GM19455 (cell line): ENCODE data around the gene KRT37.

Experiments
- ATAC-seq: cut with Tn5 transposase; IDR thresholded peaks from one replicate; pipeline ENCODE4 v1.9.1; 2021; ENCODE audit not compliant: unreplicated experiment

Gene KRT37

DNA sequence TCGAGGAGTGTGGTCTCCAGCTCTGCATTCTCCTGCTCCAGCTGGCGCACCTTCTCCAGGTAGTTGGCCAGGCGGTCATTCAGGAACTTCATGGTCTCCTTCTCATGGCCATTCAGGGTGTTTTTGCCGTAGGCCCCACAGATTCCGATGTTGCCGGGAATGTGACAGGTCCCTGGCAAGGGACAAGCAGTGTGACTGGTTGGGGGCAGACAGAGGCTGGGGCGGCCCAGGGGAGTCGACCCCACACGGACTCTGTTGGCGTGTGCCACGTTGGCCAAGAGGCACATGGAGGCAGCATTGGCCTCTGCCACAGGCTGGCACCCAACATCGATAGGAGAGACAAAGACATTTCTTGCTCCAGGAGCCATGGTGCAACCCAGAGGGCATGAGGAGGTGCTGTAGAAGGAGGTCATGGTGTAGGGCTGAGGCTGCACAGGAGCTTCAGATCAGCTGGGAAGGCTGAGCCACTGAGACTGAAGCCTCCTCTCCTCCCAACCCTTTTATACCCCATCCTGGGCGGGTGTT lies at the start of gene KRT37:
TSS of gene KRT37 (minus strand) at position 475 of the 525 bp plus-strand sequence. CDS start at position 413, 62 bp downstream.
- no peak for ATAC-seq

DNA sequence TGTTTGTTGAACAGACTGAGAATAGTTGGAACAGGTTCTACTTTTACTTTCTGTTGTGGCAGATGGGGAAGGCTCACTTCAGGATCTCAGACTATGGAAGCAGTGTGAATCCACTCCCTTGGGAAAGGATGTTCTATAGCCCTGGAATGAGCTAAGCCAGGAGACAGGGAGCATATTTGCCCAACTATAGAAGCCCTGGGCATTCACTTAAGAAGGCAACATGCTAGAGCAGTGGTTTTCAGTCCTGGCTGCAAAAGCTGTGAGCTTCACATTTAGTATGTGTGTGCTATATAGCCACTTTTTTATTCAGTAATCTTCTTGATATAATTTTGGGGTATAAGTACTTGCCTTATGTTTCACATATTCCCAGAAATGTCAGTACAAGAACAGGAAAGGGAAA lies 44.0 kb upstream of the KRT37 start:
- ATAC-seq: no peak

DNA sequence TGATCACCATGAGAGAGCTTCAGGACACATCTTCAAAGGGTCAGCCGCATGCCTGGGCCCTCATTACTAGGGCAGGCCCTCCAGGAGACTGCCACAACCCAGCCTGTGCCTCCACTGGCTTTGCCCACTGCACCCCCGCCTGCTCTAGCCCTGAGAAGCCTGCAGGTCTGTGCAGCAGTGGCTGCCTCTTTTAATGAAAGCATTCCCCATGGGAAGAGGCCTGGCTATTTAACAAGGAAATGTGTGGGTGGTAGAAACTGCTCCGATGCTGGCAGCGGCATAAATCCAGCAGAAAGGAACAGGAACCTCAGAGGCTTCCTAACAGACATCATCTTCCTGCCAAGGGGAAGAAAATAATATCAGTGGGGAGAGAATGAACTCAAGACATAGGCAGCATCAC lies 43.2 kb upstream of the KRT37 start:
- ATAC-seq: no peak

DNA sequence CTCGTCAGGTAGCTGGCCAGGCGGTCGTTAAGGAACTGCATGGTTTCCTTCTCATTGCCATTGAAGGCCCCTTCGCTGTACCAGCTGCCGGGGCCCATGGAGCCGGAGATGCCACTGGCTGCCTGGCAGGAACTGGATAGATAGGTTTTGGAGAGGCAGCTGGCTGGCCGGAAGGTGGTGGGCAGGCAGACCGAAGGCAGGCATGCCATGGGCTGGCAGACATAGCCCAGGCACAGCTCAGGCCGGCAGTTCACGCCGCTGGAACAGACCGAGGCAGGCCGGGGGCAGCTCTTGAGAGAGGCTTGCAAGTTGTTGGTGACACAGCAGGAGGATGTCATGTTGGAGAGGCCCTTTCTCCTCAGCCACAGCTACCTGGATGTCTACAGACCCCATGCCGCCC lies 42.6 kb upstream of the KRT37 start, which contains the start of gene KRT32:
TSS of gene KRT32 (minus strand) at position 399 of the 400 bp plus-strand sequence. CDS start at position 338, 61 bp downstream.
- ATAC-seq: no peak

DNA sequence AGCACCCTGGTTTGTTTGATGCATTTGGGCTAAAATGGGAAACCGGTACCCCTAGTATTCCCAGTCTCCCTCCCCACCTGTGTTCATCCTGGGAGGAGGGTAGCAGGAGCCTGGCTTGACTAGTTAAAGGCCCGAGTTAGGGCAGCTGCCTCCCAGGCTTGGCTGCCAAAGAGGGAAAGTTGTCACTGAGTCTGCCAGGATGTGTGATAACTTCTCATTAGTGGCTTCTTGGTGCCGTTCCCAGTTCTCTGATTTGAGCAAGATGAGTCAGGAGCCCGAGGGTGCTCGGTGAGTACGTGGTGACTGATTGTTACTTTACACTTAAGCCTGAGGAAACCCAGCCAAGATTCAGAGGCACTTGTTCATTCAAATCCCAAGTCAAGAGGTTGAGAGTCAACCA lies 40.3 kb upstream of the KRT37 start:
- no peak for ATAC-seq

DNA sequence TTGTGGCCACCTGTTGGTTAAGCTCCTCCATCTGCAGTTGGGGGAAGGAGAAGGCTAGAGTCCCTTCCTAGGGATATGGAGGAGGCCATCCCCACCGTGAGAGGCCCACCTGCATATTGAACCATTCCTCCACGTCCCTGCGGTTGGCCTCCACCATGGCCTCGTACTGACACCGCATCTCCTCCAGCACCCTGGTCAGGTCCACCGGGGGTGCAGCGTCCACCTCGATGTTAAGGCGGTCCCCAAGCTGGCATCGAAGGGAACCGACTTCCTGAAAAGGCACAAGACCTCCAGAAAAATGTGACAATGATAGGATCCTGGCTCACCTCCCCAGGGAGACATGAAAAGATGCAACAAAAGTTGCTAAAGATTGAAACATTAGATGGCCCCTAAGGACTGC lies 39.8 kb upstream of the KRT37 start:
- no peak for ATAC-seq

DNA sequence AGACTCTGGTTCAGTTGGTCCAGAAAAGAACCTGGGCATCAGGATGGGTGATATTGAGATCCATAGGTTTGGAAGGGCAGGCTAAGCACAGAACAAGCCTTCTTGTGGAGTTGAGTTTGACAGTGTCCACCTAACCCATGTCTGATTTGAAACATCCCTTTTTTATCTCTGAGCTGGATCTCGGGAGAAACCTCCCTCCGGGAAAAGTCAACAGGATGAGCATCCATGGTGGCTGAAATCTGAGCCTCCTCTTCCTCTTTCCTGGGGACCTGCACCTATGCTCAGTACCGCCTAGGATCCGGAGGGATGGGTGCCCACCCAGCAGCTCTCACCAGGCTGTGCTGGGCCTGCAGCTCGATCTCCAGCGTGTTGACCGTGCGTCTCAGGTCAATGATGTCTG lies 39.4 kb upstream of the KRT37 start:
- no peak for ATAC-seq

DNA sequence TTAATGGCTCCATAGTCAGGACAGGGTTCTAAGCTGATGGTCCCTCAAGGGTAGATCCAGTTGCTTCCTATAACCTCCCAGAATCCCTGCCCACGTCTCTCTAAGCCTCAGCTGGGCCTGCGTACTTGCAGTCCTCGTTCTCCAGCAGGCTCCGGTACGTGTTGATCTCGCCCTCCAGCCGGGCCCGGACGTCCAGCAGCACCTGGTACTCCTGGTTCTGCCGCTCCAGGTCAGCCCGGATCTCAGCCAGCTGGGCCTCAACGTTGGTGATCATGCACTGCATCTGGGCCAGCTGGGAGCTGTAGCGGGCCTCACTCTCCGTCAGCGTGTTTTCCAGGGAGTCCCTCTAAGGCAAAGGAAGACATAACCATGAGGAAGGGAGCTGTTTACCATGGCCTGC lies 38.3 kb upstream of the KRT37 start:
- ATAC-seq: no peak

DNA sequence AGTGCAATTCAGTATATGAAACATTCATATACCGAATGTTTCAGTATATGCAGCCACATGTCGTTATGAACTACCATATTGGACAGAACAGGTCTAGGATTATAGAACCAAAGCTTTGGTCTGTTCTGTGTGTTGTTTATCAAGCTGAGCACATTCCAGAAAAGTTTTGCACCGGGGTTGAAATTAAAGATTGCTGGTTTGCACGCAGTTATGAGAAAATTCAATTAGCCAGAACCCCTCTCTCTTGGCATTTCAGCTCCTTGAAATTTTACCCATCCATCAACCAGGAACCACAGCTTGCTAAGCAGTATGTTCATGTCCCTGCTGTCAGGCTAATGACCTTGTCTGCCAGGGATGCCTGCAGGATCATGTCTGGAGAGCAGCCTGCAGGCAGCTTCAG lies 33.3 kb upstream of the KRT37 start:
- ATAC-seq: no peak

DNA sequence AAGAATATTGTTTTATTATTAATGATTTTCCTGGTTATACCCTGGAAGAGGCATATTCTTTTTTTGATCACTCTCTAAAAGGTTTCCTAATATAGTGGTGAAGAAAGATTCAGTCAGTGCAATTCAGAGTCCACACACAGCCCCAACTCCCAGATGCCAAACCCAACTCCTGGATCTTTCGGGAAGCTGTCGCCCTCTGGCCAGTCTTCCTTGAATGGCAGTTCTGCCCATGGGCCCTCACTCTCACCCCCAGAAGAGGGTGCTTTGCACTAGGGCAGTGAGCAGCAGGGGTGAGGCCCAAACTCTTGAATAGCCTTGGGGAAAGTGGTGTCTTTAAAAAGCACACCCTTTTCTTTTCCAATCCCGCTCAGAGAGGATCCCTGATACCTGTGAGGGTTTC lies 31.8 kb upstream of the KRT37 start:
- no peak for ATAC-seq

DNA sequence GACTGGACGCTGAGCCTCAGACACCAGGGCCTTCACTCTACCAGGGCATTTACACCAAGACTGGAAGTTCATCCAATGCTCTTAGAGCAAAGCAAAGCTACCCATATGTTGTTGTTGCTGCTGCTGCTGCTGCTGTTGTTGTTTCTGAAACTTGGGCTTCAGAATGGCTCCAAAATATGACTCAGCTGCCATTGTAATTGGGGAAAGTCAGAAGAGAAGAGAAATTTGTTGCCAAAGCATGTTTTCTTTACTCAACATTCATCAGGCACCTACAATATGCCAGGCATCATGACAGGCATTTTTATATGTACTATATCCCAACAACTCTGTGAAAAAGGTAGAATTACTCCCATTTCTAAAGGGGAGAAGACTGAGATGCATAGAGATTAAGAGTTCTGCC lies 30.9 kb upstream of the KRT37 start:
- no peak for ATAC-seq

DNA sequence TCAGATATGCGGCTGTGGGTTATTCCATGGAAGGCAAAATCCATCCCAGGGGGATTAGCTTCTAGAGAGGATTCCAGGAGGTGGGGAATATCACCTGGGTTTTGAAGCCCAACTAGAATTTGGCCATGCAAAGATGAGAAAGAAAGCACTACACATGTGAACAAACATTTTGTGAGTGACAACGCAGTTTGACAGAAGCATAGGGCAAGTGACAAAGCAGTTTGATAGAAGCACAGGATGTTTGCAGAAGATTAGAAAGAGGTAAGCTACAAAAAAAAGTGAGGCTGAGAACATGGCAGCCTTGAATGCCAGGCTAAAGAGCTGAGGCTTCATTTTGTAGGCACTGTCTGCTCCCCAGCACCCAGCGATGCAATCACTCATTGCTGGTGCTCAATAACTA lies 28.7 kb upstream of the KRT37 start:
- ATAC-seq: no peak

DNA sequence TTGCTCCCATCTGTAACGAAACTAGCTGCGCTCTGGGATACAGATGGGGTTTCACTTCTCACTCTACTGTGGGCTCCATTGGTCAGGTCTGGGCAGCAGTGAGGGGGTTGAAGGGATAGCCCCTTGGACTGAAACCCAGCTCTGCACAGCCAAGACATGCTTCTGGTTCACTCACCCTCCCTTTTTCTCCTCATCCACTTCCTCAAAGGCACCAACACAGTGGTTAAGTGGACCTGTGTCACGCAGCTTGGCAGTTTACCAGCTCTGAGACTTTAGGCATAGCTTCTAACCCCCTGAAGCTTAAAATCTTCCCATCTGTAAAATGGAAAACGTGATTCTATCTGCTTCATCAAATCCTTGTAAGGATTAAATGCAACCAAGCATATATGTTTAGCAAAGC lies 27.9 kb upstream of the KRT37 start:
- ATAC-seq: no peak

DNA sequence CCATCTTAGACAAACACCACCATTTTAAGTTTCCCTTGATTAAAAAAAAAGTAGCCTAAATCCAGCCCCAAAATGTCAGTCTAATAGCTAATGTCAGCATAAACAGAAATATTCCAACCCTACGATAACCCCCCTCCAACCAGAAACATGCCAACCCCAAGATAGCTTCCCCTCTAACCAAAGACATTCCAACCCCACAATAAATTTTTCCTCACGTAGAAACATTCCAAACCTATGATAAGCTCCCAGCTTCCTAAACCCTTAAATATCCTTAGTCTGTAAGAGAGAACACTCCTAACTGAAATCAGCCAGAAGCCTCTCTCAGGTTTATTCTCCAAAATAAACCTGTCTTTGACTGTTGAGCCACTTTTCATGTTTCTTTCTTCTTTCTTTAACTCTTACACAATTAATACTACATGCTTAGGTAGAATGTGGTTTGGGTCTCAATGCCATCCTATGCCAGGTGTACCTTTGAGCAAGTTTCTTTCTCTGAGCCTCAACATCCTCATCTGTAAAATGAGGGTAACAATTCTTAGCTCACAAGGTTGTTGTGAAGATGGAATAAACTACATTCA lies 26.9 kb upstream of the KRT37 start:
- no peak for ATAC-seq

DNA sequence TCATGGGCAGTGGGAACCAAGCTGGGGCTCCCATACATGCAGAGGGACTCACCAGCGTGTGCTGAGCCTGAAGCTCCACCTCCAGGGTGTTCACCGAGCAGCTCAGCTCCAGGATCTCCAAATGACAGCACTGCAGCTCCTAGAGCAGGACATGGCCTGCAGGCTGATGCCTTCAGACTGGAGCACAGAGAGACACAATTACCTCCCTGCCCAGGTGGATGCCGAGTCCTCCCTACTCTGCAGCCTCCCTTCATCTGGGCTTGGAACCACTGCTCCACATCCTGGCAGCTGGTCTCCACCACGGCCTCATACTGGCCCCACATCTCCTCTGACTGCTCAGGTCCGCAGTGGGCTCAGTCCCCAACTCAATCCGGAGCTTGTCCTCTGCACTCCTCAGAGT lies 24.6 kb upstream of the KRT37 start:
- no peak for ATAC-seq

DNA sequence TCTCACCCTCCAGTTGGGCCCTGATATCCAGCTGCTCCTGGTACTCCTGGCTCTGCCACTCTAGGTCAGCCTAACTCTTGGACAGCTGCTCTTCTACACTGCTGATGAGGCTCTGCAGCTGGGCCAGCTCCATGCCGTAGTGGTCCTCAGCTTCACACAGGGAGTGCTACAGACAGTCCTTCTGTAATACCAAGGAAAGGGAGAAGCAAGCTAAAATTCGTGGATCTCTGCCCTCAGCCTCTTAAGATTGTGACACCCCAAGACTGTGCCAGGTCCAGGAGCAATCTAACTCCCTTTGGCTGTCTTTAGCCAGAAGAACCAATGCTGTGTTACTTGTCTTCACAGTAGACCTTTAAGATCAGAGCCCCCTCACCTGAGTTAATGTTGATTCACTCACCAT lies 24.1 kb upstream of the KRT37 start:
- no peak for ATAC-seq

DNA sequence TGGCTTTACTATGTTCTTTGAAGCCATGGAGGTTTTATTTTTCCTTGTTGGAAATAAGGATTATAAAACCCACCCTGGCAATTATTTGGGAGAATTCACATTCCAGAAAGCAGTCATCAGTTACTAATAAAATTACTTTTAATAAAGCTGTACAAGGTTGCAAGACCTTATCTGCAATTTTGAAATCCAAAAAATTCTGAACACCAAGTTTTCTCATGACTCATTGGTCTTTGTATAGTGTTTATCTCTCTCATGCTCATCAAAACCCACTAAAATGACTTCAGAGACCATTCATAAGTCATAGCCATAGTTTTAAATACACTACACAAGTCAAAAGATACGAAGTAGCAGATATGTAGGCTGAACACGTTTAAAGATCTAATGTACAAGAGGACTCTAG lies 22.4 kb upstream of the KRT37 start:
- no peak for ATAC-seq

DNA sequence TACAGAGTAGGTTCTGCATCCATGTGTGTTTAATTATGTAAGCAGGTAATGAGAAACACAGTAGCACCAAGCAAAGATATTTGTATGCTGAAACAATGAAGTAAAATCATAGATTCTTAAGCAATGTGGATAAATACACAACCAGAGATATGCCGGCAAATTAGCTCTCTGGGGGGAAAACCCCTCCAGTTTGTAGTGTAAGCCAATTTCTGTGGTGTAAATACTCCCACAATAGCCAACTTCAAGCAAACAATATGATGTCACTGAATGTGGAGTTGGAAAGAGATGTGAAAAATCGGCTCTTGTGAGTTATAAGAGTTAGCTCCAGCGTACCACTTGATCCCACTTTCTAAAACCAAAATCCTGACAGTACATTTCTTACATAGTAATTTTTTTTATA lies 20.3 kb upstream of the KRT37 start:
- no peak for ATAC-seq

DNA sequence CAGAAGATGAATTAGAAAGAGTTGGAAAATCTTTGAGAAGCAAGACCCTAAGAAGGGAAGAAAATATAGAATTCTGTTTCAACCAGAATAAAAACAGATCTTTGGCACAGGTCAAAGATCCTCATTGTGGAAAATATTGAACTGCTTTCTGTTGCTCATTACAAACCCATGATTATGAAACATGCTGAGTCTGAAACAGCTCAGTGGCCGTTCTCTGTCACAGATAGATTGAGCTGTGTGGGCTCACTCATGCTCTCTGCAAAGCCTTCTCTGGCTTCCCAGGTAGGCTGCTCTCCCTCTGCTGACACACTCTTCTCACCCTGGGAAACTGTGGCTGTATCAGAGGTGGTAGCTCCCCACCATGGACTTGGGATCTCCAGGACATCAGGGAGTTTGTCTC lies 19.8 kb upstream of the KRT37 start:
- ATAC-seq: no peak

DNA sequence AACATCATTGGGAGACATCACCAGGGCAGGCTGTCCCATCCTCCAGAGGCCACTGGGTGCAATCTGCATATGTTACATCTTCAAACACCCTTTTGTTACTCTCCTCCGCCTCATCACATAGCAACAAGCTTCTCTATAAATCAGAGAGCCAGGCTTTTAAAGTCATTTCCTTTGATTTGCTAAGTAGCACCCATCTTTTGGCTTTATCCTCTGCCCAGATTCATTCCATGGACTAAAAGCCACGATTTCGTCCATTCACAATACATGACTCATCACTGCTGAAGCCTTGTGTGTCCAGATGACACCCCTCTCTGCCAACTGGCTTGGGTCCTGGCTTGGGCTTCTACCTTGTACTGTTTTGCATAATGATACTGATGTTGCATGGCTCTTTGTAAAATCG lies 18.4 kb upstream of the KRT37 start:
- ATAC-seq: no peak

DNA sequence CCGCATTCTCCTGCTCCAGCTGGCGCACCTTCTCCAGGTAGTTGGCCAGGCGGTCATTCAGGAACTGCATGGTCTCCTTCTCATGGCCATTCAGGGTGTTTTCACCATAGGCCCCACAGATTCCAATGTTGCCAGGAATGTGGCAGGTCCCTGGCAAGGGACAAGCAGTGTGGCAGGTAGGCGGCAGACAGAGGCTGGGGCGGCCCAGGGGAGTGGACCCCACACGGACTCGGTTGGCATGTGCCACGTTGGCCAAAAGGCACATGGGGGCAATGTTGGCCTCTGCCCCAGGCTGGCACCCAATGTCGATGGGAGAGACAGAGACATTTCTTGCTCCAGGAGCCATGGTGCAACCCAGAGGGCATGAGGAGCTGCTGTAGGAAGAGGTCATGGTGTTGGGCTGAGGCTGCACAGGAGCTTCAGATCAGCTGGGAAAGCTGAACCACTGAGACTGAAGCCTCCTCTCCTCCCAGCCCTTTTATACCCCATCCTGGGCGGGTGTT lies 16.2 kb upstream of the KRT37 start, which contains the start of gene KRT38:
TSS of gene KRT38 (minus strand) at position 453 of the 503 bp plus-strand sequence. CDS start at position 391, 62 bp downstream.
- no peak for ATAC-seq

DNA sequence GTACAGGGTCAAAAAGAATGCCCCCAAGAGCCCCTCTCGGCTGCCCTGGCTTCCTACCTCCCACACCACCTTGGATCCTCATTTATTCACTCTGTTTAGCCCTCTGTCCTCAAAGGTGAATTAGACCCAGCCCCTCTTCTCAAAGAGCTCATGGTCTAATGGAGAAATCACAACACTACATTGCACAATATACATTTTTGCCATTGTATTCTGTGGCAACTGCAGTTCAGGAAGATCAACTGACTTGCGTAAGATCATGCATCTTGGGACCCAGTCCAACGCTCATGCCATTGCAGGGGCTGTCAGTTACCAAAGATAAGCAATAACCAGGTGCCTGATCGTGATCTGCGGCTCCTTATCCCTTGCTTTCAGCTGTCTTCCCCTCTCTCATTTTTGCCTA lies 15.0 kb upstream of the KRT37 start:
- no peak for ATAC-seq

DNA sequence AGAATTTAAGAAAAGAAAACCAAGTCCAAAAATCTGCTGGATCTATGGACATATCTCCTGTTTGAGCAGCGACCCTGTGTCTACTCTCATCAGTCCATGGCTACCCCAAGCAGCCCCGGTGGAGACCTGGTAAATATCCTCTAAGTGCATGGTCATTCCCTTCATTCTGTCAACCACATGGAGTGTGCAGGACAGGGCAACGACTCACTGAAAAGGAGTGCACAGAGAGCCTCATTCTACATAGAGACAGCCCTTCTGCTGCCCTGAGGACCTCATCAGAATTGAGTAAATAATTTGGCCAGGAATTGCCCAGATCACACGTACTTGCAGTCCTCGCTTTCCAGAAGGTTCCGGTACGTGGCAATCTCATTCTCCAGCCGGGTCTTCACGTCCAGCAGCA lies 13.4 kb upstream of the KRT37 start:
- no peak for ATAC-seq
